Mesothelial cell of epicardium (in vitro differentiated cells): ENCODE measurements around the gene PSMB9. TPM values are rescaled to one million over a fixed set of nuclear protein-coding genes. Genes with fewer than 3 reads are reported as not detected.
"Not testable (repeated sequence)": the region's sequence is repeated elsewhere in the genome, so short reads cannot be mapped to it uniquely, and the experiment has no call there.

Experiments used
- DNase-seq, 2 experiments: peaks; one replicate each; pipeline ENCODE4 v3.0.0; 2021; ENCODE audit warnings: low spot score in 2 of 2; ENCODE audit not compliant: unreplicated experiment in 2 of 2
- H3K27ac Mint-ChIP-seq: 2 replicates; pipeline ENCODE4 v1.8.0; 2021; ENCODE audit warnings: mixed read lengths
- H3K27me3 Mint-ChIP-seq: 2 replicates; pipeline ENCODE4 v1.8.0; 2021; ENCODE audit warnings: low read depth, mixed read lengths
- H3K36me3 Mint-ChIP-seq: 2 replicates; pipeline ENCODE4 v1.8.0; 2021; ENCODE audit warnings: mixed read lengths
- H3K4me1 Mint-ChIP-seq: 2 replicates; pipeline ENCODE4 v1.8.0; 2021; ENCODE audit warnings: mixed read lengths
- H3K4me3 Mint-ChIP-seq: 2 replicates; pipeline ENCODE4 v1.8.0; 2021; ENCODE audit warnings: mild to moderate bottlenecking, moderate library complexity, mixed read lengths
- H3K9me3 Mint-ChIP-seq: 2 replicates; pipeline ENCODE4 v1.8.0; 2021; ENCODE audit warnings: mixed read lengths
- CTCF ChIP-seq: fragments of 200-600 bp; sonication (generic); IDR thresholded peaks from one replicate; pipeline ENCODE4 v1.5.0; 2021; ENCODE audit warnings: antibody characterized with exemption; ENCODE audit not compliant: unreplicated experiment
- total RNA-seq: library from RNA; stranded (reverse); gene quantifications from 3 replicates; pipeline ENCODE4 v1.2.1, GENCODE V29; 2021

PSMB9 gene
- total RNA-seq, 1 donor from 2014 or later, result not detected

- no peak for DNase-seq
- Mint-ChIP-seq H3K9me3 (no peaks in the 10 kb centered on the region), H3K4me3 (no peak overlapping the region), H3K27me3 (peaks cover 58% of the 10 kb centered on the region), H3K36me3 (no peaks in the 10 kb centered on the region), H3K4me1 (peaks cover 4% of the 10 kb centered on the region), H3K27ac (no peak overlapping the region)
- TF ChIP-seq CTCF, result no peak
These were observed 13.1 kb downstream of the PSMB9 start for GRCh38 chr6:32867022-32867477.

- Mint-ChIP-seq H3K9me3 (no peaks in the 10 kb centered on the region), H3K36me3 (no peaks in the 10 kb centered on the region)
- TF ChIP-seq CTCF, result no peak
These were observed 13.7 kb downstream of the PSMB9 start for GRCh38 chr6:32867554-32868256.

GRCh38 chr6:32868257-32868788 lies 14.3 kb downstream of the PSMB9 start:
- no peaks in the 10 kb centered on the region for H3K36me3 Mint-ChIP-seq
- no peak overlapping the region for H3K27ac Mint-ChIP-seq
- peaks cover 2% of the 10 kb centered on the region for H3K4me1 Mint-ChIP-seq
- H3K4me3 Mint-ChIP-seq, result no peak overlapping the region
- DNase-seq, result peak; percentile 66 to 84
- peak; percentile 99 for TF ChIP-seq CTCF
- no peaks in the 10 kb centered on the region for H3K9me3 Mint-ChIP-seq
- peaks cover 61% of the 10 kb centered on the region for H3K27me3 Mint-ChIP-seq

More at GRCh38 chr6:32867554-32868256, 13.7 kb downstream of the PSMB9 start:
- H3K4me3 Mint-ChIP-seq, result no peak overlapping the region
- no peak overlapping the region for H3K27ac Mint-ChIP-seq
- H3K27me3 Mint-ChIP-seq, result peaks cover 61% of the 10 kb centered on the region
- DNase-seq, result no peak
- H3K4me1 Mint-ChIP-seq, result peaks cover 2% of the 10 kb centered on the region

- DNase-seq, H3K36me3 Mint-ChIP-seq, H3K27ac Mint-ChIP-seq, H3K4me1 Mint-ChIP-seq, H3K9me3 Mint-ChIP-seq, H3K4me3 Mint-ChIP-seq: not testable (repeated sequence)
- H3K27me3 Mint-ChIP-seq, result peaks cover 69% of the 10 kb centered on the region
These were observed 20.0 kb downstream of the PSMB9 start for GRCh38 chr6:32873947-32874346.

GRCh38 chr6:32876603-32877002 lies 22.6 kb downstream of the PSMB9 start:
- DNase-seq, result no peak
- TF ChIP-seq CTCF, result no peak
- Mint-ChIP-seq H3K27ac (no peak overlapping the region), H3K36me3 (no peaks in the 10 kb centered on the region), H3K27me3 (peaks cover 67% of the 10 kb centered on the region), H3K4me1 (no peaks in the 10 kb centered on the region), H3K9me3 (no peaks in the 10 kb centered on the region), H3K4me3 (no peak overlapping the region)

GRCh38 chr6:32879691-32880090 lies 25.7 kb downstream of the PSMB9 start:
- DNase-seq, result no peak
- no peaks in the 10 kb centered on the region for H3K36me3 Mint-ChIP-seq
- no peak overlapping the region for H3K27ac Mint-ChIP-seq
- H3K9me3 Mint-ChIP-seq, result no peaks in the 10 kb centered on the region
- H3K4me1 Mint-ChIP-seq, result no peaks in the 10 kb centered on the region
- H3K27me3 Mint-ChIP-seq, result peaks cover 69% of the 10 kb centered on the region
- no peak for TF ChIP-seq CTCF
- no peak overlapping the region for H3K4me3 Mint-ChIP-seq

GRCh38 chr6:32880962-32881361 lies 27.0 kb downstream of the PSMB9 start:
- H3K4me3 Mint-ChIP-seq, H3K9me3 Mint-ChIP-seq, DNase-seq, H3K27ac Mint-ChIP-seq, H3K36me3 Mint-ChIP-seq, H3K4me1 Mint-ChIP-seq: not testable (repeated sequence)
- peaks cover 60% of the 10 kb centered on the region for H3K27me3 Mint-ChIP-seq
